HUES6 (cell line): Measurements from ENCODE around the gene MYO7B.

ENCODE experiments used
- H3K27ac ChIP-seq: 2 replicates; pipeline ENCODE4 v1.7.0; 2013; ENCODE audit warnings: low read depth, mild to moderate bottlenecking, low read length, inconsistent platforms
- H3K27me3 ChIP-seq: 2 replicates; pipeline ENCODE4 v1.6.1; 2013; ENCODE audit warnings: low read length; ENCODE audit not compliant: control insufficient read depth, insufficient read depth
- H3K36me3 ChIP-seq: 2 replicates; pipeline ENCODE4 v1.6.1; 2013; ENCODE audit warnings: low read length; ENCODE audit not compliant: control insufficient read depth, insufficient read depth
- H3K4me1 ChIP-seq: 2 replicates; pipeline ENCODE4 v1.6.1; 2013; ENCODE audit warnings: low read length; ENCODE audit not compliant: control insufficient read depth, insufficient read depth
- H3K4me3 ChIP-seq: 2 replicates; pipeline ENCODE4 v1.5.1; 2013; ENCODE audit warnings: low read depth, low read length
- H3K9ac ChIP-seq: one replicate; pipeline ENCODE4 v1.6.1; 2013; ENCODE audit warnings: mild to moderate bottlenecking, low read length
- H3K9me3 ChIP-seq: 2 replicates; pipeline ENCODE4 v1.6.1; 2013; ENCODE audit warnings: low read depth, low read length; ENCODE audit not compliant: control insufficient read depth, insufficient read depth

The MYO7B gene

GRCh38 chr2:127650041-127650784 is 114.7 kb downstream of the MYO7B start:
- Histone ChIP-seq H3K27me3 (no peaks in the 10 kb centered on the region), H3K27ac (no peak overlapping the region)

GRCh38 chr2:127650785-127651380 is 115.4 kb downstream of the MYO7B start:
- Histone ChIP-seq H3K36me3 (no peaks in the 10 kb centered on the region), H3K9ac (no peak overlapping the region), H3K27me3 (no peaks in the 10 kb centered on the region), H3K9me3 (no peaks in the 10 kb centered on the region), H3K4me1 (peaks cover 6% of the 10 kb centered on the region; the same call in 1 of the 2 replicates), H3K27ac (no peak overlapping the region), H3K4me3 (no peak overlapping the region)

More at GRCh38 chr2:127650041-127650784, 114.7 kb downstream of the MYO7B start:
- no peaks in the 10 kb centered on the region for H3K36me3 ChIP-seq
- H3K4me1 ChIP-seq = peaks cover 6% of the 10 kb centered on the region; the same call in 1 of the 2 replicates
- no peak overlapping the region for H3K9ac ChIP-seq
- no peak overlapping the region for H3K4me3 ChIP-seq
- no peaks in the 10 kb centered on the region for H3K9me3 ChIP-seq

- no peaks in the 10 kb centered on the region for H3K36me3 ChIP-seq
- H3K27me3 ChIP-seq = no peaks in the 10 kb centered on the region
- peaks cover 6% of the 10 kb centered on the region; the same call in 1 of the 2 replicates for H3K4me1 ChIP-seq
- H3K4me3 ChIP-seq = no peak overlapping the region
- no peak overlapping the region for H3K9ac ChIP-seq
- no peak overlapping the region for H3K27ac ChIP-seq
- no peaks in the 10 kb centered on the region for H3K9me3 ChIP-seq
These were observed 115.9 kb downstream of the MYO7B start for GRCh38 chr2:127651381-127651809.

GRCh38 chr2:127651971-127652550 is 116.6 kb downstream of the MYO7B start:
- H3K36me3 ChIP-seq = no peaks in the 10 kb centered on the region
- no peaks in the 10 kb centered on the region for H3K9me3 ChIP-seq
- H3K4me3 ChIP-seq = no peak overlapping the region
- H3K27me3 ChIP-seq = no peaks in the 10 kb centered on the region
- peaks cover 6% of the 10 kb centered on the region; the same call in 1 of the 2 replicates for H3K4me1 ChIP-seq
- H3K27ac ChIP-seq = no peak overlapping the region
- no peak overlapping the region for H3K9ac ChIP-seq

GRCh38 chr2:127652786-127653357 is 117.4 kb downstream of the MYO7B start:
- no peaks in the 10 kb centered on the region for H3K9me3 ChIP-seq
- H3K36me3 ChIP-seq = no peaks in the 10 kb centered on the region
- H3K27me3 ChIP-seq = no peaks in the 10 kb centered on the region
- 0 out of 2 replicates have a peak, but pooled peaks cover 2% of the 10 kb centered on the region for H3K4me1 ChIP-seq
- H3K27ac ChIP-seq = no peak overlapping the region
- H3K4me3 ChIP-seq = no peak overlapping the region
- H3K9ac ChIP-seq = no peak overlapping the region

- Histone ChIP-seq H3K4me3 (no peak overlapping the region), H3K9ac (no peak overlapping the region), H3K36me3 (no peaks in the 10 kb centered on the region), H3K27ac (no peak overlapping the region), H3K27me3 (no peaks in the 10 kb centered on the region), H3K4me1 (no peaks in the 10 kb centered on the region), H3K9me3 (no peaks in the 10 kb centered on the region)
These were observed 118.1 kb downstream of the MYO7B start for GRCh38 chr2:127653421-127654083.

- Histone ChIP-seq H3K4me1 (no peaks in the 10 kb centered on the region), H3K27ac (no peak overlapping the region), H3K27me3 (no peaks in the 10 kb centered on the region), H3K4me3 (no peak overlapping the region), H3K9me3 (no peaks in the 10 kb centered on the region), H3K9ac (no peak overlapping the region), H3K36me3 (no peaks in the 10 kb centered on the region)
These were observed 118.8 kb downstream of the MYO7B start for GRCh38 chr2:127654084-127654837.

- H3K4me3 ChIP-seq = no peak overlapping the region
- no peak overlapping the region for H3K27ac ChIP-seq
- no peaks in the 10 kb centered on the region for H3K4me1 ChIP-seq
- no peaks in the 10 kb centered on the region for H3K36me3 ChIP-seq
- H3K9me3 ChIP-seq = 0 out of 2 replicates have a peak, but pooled peaks cover under 1% of the 10 kb centered on the region
- H3K9ac ChIP-seq = no peak overlapping the region
- no peaks in the 10 kb centered on the region for H3K27me3 ChIP-seq
These were observed 119.3 kb downstream of the MYO7B start for GRCh38 chr2:127654838-127655175.

GRCh38 chr2:127655209-127656073 is 120.0 kb downstream of the MYO7B start:
- H3K27me3 ChIP-seq = no peaks in the 10 kb centered on the region
- no peaks in the 10 kb centered on the region for H3K36me3 ChIP-seq
- H3K27ac ChIP-seq = no peak overlapping the region
- H3K4me3 ChIP-seq = no peak overlapping the region
- H3K9me3 ChIP-seq = 0 out of 2 replicates have a peak, but pooled peaks cover 2% of the 10 kb centered on the region
- H3K4me1 ChIP-seq = no peaks in the 10 kb centered on the region
- H3K9ac ChIP-seq = no peak overlapping the region
